ENCODE measurements around the gene PPFIBP1. TPM values are rescaled to one million over a fixed set of nuclear protein-coding genes. Genes with fewer than 3 reads are reported as not detected.

PPFIBP1 gene
- total RNA-seq, 1 donor from 2014 or later, result 102 TPM

DNA sequence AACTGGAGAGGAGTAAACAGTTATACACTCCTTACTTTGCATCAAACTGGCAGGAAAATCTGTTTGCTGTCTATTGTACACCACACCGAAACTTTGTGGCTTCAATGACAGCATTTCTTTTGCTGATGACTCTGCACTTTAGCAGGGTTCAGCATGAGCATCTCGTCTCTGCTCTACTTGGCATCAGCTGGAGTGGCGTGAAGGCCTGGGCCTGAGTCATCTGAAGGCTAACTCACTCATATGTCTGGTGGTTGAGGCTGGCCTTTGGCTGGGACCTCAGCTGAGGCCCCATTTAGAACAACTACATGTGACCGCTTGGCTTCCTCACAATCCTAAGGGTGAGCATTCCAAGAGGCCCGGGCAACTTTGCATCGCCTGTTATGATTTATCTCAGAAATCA is 143.5 kb downstream of the PPFIBP1 start:
- no peak for DNase-seq

DNA sequence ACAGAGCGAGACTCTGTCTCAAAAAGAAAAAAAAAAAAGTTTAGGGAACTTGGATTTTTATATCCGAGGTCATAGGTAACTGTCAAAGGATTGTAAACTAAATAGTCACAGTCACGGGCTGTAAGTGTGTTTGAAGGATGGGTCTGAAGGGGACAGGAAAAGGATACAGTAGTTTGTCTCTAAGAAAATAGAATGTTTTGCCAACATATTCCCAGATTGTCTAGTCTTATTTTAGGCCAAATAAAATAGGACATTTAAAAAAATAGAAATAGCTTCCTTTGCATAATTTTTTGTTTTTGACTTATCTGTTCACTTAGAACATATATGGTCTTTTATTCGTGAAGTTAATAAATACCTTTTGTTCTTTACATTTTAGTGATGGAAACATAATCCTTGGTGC is 148.0 kb downstream of the PPFIBP1 start:
- DNase-seq, result no peak

DNA sequence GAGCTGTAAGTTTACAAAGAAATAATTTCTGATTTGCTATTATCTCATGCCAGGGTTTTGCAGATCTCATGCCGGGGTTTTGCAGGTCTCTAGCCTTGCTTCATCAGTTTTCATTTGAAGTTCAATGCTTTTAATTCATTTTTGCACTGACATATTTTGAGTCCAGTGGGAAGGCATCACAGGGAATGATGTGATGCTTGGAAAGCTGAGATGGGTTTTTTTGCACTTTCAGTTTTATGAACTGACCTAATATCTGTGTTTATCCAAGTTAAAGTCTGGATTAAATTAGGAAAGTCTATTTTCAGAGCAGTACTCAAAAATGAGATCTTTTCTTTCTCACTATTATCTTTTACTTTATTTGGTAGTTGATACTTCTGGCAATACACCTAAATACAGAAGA is 148.6 kb downstream of the PPFIBP1 start:
- no peak for DNase-seq

DNA sequence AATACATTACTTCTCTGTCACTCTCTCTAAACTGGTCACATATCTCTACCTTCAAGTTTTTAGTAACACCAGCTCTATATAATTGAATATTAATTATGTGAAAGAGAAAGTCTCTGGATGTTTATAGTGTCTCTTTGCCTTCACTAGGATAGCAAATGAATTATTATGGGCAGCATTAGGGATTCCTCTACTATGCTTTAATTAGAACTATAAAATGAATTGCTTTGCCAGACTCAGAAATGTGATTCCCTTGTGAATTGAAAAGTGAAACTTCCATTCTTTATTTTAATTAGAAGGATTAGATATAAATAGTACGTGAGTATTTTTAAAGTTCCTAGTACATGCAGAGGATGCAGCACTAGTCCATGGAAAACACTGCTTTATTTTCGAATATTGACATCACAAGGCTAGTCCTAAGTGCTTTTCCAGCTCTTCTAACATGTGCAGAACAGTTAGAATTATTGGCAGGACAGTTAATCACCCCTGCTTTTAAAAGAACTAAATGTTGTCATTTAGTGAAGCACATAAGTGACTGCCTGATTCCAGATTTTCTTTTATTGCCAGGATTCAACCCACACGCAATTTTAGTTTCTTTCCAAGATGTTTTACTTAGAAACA is 149.2 kb downstream of the PPFIBP1 start:
- peak; percentile 40 for DNase-seq

DNA sequence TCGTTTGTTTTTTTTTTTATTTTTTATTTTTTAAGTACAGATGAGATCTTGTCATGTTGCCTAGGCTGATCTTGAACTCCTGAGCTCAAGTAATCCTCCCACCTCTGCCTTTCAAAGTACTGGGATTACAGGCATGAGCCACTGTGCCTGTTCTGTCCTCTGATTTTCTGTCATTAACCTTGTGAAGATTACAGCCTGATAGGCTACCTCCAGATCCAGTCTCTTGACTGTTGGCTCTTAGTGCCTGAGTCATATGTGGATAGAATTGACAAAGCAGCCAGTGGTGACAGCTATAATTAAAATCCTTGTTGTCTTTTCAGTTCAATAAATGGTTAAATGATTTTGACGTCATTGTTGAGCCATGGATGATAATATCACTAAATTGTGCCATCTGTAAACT is 151.0 kb downstream of the PPFIBP1 start:
- DNase-seq, result no peak

DNA sequence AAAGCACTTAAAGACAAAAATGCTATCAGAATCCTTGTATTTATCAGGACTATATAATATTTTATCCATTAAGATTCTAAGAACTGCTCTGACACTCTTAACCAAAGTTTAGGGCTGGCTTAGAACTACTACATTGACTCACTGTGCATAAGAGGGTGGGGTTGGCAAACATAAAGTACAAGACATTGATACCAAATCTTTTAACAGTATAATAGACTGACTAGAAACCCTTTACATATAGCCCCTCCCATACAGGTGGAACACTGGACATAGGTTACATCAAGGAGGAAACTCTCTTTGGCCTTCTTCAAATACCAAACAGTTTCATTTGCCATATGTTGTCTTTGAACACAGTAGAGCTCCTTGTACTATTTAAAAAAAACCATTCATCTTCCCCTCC is 156.6 kb downstream of the PPFIBP1 start:
- no peak for DNase-seq

DNA sequence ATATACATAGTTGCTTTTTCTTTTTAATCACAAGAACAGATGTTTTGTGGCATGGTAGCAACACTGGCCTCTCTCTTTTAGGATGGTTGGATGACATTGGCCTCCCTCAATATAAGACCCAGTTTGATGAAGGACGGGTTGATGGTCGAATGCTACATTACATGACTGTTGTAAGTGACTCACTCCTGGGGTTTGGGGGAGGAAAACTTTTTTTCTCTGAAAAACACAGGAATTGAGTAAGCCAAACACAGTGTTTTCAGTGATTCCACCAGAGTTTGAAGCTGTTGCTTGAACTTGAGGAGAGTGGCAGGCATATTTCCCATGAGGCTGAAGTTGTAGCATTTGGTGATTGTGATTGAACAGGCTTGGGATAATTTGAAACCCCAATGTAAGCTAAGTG is 158.5 kb downstream of the PPFIBP1 start:
- no peak for DNase-seq

DNA sequence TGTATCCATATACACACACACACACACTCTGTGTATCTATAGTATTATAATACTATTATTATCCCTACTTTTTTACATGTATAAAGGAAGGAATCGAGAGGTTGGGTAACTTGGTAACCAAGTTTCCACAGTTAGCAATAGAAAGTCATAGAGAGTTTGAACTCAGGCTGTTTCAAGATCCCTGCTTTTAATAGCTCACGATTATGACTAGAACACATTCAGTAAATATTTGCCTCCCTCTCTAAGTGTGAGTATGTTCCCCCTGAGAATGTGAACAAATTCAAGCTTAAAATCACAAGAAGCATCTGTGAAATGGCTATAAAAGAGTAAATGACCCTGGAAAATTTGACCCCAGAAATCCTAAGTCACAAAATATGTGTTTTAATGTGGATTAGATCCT is 161.3 kb downstream of the PPFIBP1 start:
- DNase-seq, result no peak

DNA sequence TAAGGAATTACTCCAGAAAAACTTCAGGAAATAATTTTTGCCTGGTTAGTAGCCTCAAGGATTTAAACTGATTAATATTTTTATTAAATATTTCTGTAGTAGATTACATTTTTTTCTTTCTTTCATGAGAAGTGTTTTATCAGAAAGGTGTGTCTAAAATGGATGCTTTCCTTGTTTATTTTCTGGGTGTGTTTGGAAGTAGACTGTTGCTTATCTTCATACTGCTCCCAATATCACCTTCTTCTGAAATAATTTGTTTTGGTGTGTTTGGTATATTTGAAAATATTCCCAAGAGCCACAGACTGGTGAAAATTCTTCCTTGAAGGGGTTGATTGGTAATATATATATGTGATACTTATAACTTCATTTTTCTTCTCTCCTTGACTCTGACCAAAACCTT is 162.1 kb downstream of the PPFIBP1 start:
- DNase-seq, result no peak

DNA sequence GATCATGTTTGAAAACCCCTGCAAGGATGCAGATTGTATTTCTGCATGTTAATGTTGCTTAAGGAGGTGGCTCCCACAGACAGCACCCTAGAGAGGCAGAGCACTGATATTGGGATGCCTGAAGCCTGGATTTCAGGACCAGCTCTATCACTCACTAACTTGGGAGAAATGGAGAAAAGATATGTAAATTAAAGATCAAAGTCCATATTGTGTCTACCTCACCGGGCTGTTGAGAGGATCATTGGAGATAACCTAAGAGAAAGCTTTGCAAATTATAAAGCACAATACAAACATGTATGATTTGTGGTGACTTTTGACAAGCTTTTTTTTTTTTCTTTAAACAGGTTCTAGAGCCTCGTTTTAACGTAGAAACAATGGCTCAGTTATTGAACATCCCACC is 164.7 kb downstream of the PPFIBP1 start:
- no peak for DNase-seq

DNA sequence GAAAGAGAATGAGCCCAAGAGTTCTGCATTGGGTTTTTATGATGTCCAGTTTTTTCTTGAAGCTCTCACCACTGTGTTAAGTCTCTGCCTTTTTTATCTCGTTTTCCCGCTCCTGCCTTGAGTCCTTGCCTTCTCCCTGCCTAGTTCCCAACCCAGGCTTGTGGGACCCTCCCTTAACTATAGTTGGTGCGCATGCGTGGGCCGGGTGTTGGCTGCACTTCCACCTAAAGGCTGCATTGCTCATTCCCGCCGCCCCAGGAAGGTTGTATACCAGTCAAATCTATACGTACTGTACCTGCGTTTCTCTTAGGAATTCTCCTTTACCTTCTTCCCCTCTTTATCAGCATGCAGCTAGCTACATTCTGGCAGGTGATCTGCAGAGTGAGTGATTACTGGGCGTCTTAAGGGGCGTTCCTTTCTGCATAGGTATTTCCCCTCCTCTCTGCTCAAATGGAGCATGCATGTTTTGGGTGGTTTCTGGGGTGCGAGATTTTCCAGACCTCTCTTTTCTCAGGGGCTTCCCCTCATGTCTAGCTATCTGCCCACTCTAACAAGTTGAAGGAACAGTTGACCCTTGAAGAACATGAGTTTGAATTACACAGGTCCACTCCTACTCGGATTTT is 165.7 kb downstream of the PPFIBP1 start:
- DNase-seq, result no peak

DNA sequence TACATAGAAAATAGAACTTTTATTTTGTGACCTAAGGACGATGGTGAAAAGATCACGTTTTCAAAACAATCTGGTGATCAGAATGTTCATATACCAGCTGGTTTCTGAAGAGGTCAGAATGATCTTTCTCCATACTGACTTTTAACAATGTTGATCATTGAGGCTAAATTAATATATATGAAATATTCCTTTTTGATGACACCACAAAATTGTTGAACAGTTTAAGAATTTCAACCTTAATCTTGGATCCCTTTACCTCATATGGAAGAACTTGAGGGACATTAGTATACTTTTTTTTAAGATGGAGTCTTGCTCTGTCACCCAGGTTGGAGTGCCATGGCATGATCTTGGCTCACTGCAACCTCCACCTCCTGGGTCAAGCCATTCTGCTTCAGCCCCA is 169.4 kb downstream of the PPFIBP1 start:
- no peak for DNase-seq

DNA sequence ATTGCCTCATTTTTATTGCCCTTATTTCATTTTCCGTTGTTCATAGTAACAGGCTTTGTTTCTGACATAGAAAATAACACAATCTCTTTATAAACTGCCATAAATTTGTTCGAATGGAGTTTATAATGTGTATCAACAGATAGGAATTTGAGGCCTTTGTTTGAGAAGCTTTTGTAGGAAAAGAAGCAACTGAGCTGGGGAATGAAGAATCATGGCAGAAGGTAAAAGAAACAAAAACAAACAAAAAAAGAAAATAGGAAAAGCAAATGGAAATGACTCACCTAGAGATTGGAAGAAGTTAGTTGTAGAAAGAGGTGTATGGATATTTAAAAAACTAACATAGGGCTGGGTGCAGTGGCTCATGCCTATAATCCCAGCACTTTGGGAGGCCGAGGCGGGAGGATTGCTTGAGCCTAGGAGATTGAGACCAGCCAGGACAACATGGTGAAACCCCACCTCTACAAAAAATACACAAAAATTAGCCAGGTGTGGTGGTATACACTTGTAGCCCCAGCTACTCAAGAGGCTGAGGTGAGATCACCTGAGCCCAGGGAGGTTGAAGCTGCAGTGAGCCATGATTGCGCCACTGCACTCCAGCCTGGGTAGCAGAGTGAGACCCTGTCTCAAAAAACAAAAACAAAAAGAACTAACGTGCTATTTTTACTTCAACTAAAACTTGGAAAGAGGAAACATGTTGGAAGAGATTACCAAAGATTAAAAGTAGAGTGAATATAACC is 171.7 kb downstream of the PPFIBP1 start:
- DNase-seq, result no peak

DNA sequence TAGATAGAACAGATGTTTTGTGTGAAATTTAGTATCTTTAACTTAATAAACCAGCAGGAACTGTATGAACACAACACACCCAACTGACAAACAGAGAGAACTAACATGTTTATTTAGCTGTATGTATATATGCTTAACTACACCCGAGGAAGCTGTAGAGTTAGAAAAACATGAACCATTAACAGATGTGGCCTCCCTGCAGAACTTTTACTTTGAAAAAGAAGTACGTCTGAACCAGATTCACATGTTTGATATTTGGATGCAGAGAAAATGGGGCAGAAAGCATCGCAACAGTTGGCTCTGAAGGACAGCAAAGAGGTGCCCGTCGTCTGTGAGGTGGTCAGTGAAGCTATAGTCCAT is 172.3 kb downstream of the PPFIBP1 start, which contains the start of gene REP15:
Gene REP15, plus strand, starts transcription at position 155 of the 360 bp plus-strand sequence. Its CDS starts 116 bp downstream, at position 271.
- DNase-seq, result no peak

DNA sequence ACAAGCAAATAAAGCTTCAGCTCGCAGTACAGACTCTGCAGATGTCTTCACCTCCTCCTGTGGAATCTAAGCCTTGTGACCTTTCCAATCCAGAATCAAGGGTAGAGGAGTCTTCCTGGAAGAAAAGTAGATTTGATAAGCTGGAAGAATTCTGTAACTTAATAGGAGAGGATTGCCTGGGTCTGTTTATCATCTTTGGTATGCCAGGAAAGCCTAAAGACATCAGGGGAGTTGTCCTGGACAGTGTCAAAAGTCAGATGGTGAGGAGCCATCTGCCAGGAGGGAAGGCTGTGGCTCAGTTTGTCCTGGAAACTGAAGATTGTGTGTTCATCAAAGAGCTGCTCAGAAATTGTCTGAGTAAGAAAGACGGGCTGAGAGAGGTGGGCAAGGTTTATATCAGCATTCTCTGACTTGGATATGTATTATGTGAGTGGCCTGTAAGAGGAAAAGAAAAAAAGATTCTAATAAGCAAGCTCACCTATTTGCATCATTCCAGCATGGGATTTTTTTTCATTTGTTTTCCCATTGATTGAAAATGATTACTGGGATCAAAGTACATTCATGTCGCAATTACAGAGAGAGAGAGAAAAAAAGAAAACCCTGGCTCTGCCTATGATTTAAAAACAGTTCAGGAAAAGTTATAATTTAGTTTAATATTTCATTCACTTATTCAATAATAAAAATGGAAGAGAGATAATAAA is 173.0 kb downstream of the PPFIBP1 start:
- DNase-seq, result no peak

DNA sequence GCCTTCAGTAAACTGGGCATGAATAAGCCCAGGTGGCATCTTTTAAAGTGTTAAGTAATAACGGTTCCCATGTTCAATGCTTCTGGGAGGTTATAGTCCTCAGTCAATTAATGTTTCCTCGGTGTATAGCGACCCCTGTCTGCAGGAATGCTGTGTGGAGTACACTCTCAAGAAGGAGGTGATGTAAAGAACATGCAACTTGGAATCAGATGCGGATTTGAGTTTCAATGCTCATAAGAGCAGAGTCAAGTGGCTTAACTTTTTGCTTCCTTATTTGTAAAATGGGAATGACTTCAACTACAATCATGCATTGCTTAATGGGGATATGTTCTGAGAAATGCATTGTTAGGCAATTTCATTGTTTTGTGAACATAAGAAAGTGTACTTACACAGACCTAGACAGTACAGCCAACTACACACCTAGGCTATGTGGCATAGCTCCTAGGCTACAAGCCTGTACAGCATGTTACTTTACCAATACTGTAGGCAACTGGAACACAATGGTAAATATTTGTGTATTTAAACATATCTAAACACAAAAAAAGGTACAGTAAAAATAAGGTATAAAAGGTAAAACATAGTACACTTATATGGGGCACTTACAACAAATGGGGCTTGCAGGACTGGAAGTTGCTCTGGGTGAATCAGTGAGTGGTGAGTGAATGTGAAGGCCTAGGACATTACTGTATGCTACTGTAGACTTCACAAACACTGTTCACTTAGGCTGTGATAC is 179.9 kb downstream of the PPFIBP1 start:
- DNase-seq, result peak; percentile 87

DNA sequence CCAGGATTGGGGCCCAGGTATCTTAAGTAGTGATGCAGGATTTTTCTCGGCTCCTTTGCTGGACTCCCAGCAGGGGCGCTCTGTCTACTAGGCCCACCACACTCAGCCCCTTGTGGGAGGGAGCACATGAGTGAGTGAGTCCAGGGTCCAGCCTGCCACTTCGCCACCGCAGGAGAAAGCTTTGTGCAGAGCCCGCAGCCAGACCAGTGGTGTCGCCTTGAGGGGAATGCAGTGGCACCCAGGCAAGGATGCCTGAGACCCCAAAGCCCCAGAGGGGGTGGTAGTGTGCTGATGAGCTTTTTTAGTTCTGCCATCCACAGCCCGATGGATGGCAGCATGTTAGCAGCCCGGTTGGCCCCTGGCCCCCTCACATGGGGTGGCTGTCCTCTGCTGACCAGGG is 181.3 kb downstream of the PPFIBP1 start:
- DNase-seq, result no peak

DNA sequence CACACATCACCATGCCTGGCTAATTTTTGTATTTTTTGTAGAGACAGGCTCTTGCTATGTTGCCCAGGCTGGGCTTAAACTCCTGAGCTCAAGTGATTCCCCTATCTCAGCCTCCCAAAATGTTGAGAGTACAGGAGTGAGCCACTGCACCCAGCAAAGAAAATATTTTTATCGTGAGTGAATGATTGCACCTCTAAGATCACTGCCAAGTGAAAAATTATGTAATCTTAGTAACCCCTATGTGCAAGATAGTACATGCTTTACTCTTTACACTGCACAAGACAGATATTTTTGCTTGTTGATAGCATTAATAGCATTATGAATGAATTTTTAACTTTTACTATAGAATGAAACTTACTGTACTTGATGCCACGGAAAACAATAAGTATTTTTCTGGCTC is 183.2 kb downstream of the PPFIBP1 start:
- DNase-seq, result no peak

DNA sequence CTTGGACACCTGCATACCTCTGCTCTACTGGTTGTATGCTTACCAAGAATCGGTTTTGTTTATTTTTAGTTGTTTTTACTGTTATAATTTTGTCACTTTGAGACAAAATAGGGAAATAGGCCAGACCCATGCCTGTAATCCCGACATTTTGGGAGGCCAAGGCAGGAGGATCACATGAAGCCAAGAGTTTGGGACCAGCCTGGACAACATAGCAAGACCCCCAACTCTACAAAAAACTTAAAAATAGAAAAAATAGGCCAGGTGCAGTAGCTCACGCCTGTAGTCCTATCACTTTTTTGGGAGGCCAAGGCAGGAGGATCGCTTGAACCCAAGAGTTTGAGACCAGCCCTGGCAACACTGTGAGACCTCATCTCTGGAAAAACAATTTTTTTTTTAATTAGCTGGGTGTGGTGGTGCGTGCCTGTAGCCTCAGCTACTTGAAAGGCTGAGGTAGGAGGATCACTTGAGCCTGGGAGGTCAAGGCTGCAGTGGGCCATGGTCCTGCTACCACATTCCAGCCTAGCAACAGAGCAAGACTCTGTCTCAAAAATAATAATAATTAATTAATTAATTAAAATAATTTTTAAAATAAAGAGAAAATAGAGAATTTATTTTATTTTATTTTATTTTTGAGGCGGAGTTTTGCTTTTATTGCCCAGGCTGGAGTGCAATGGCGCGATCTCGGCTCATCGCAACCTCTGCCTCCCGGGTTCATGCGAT is 185.4 kb downstream of the PPFIBP1 start:
- no peak for DNase-seq

DNA sequence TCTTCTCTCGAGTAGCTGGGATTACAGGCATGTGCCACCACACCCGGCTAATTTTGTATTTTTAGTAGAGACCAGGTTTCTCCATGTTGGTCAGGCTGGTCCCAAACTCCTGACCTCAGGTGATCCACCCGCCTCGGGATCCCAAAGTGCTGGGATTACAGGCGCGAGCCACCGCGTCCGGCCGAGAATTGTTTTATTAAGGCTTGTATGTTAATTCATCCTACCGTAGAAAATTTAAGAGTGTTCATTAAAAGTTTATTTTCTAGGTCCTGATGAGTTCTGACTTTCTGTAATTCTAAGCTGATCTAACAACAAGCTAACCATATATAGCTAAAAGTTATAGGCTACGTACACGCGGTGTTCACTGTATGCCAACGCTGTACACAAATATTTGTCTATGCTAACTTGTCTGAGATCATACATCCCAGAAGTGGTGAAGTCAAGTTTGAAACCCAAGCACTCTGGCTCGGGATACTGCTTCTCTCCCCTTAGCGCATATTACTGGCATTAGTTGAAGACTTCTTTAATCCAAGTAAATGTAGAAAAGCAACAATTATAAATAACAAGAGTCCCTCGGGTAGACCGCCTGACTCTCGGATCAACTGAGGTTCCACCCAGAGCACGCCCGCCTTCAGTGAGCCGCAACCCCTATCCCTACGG is 186.1 kb downstream of the PPFIBP1 start:
- no peak for DNase-seq

Measured in tongue (tissue), 2 donors.